ENCODE measurements around the gene GPT2.

GPT2 gene

DNA sequence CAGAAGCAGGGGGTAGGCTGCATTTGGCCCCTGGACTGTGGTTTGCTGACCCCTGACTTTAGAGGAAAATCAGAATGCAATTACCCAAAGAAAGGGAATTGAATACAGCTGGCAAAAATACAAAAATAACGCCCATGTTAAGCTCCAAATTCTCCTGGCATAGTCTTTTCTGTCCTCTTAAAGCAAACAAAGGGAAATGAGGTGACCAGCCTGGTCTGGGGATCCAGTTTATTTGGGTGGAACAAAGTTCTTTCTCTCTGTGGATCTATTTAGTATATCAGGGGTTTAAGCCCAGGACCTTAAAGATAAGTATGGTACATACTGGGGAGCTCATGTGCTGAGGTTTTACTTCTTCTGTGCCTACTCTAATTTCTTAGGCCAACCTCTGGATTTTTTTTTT lies 65.8 kb downstream of the GPT2 start:
- peaks cover 0 to 8% (median 0%) of the 10 kb centered on the region in 11 experiments; a peak in 2 of 22 replicates for H4K20me1 ChIP-seq
- no peaks in the 10 kb centered on the region for H3K9me3 ChIP-seq (replicated peaks in 1 of 11)
- peaks cover 8 to 18% (median 12%) of the 10 kb centered on the region in 11 experiments; a peak in 21 of 22 replicates for H3K36me3 ChIP-seq
- peaks cover 0 to 14% (median 3%) of the 10 kb centered on the region in 10 experiments; a peak in 8 of 20 replicates for H3K4me1 ChIP-seq
- TF ChIP-seq Cebpa-rat (IDR thresholded peaks at IDR 0.05): no peak
- H3K4me3 ChIP-seq: no peak overlapping the region
- H3K4me2 ChIP-seq: no peak overlapping the region
- H3K27me3 ChIP-seq: no peaks in the 10 kb centered on the region
- no peak overlapping the region for H3K9ac ChIP-seq
- H3K27ac ChIP-seq: no peak overlapping the region

DNA sequence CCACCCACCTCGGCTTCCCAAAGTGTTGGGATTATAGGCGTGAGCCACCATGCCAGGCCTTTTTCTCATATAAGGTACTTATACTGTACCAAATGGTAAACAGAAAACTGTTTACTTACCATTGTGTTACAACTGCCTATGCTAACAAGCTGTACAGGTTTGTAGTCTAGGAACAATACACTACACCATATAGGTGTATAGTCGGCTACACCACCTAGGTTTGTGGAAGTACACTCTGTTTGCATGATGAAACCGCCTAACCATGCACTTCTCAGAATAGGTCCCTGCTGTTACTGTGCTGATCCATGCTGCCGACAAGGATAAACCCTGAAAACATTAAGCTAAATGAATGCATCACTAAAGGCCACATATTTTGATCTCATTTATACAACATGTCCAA lies 70.4 kb downstream of the GPT2 start:
- TF ChIP-seq Cebpa-rat (IDR thresholded peaks at IDR 0.05): no peak
- H3K4me2 ChIP-seq: no peak overlapping the region

DNA sequence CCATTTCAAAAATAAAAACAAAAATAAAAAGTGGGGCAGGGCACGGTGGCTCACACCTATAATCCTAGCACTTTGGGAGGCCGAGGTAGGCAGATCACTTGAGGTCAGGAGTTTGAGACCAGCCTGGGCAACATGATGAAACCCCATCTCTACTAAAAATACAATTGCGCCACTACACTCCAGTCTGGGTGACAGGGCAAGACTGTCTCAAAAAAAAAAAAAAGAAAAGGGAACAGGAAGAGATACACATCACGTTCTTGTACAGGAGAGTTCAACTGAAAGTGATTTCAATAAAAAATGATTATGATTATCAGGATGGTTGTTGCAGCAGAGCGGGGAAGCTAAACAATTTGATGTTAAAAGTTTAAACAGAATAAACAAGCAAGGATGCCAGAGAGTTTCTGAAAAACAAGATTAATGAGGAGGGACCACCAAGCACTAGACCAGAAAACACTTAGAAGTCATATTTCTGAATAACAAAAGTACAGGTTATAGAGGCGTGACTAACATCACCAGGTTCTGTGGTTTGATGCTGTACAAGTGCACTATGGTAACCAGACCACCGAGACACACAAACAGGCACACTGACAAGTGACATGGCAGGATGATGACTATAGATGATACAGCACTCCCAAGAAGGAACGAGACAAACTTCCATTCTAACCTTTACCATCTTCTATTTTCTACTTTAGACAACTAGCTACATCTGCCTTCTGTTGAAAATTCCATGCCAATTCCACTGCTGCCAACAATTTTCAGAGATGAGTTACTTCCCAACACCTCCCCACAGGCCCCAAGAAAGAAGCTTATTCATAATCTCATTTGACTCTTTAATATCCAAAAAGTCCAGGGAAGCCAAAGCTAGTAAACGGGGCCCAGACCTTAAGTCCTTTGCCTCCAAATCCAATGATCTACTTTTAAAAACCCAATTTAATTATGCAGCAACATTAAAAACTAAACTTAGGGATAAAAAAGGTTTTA lies 77.5 kb downstream of the GPT2 start:
- H3K27ac ChIP-seq: peak overlapping the region in 9 of 11 experiments; percentile 21 to 74 (median 30); a peak in 15 of 22 replicates
- TF ChIP-seq Cebpa-rat (IDR thresholded peaks at IDR 0.05): 0 out of 22 replicates have a peak, but pooled peaks of 1 of the 11 experiments have one; percentile 35
- no peaks in the 10 kb centered on the region for H3K27me3 ChIP-seq
- peak overlapping the region in 3 of 11 experiments; percentile 16 to 53 (median 29); a peak in 6 of 22 replicates for H3K9ac ChIP-seq
- H3K9me3 ChIP-seq (replicated peaks in 1 of 11): no peaks in the 10 kb centered on the region
- no peak overlapping the region for H3K4me3 ChIP-seq
- peaks cover 98 to 100% (median 100%) of the 10 kb centered on the region in 11 experiments for H3K36me3 ChIP-seq
- H4K20me1 ChIP-seq: peaks cover 77 to 100% (median 97%) of the 10 kb centered on the region in 11 experiments; a peak in 21 of 22 replicates
- H3K4me1 ChIP-seq: peaks cover 0 to 35% (median 16%) of the 10 kb centered on the region in 10 experiments; a peak in 16 of 20 replicates
- peak overlapping the region in 6 of 11 experiments; percentile 7 to 55 (median 30); a peak in 10 of 22 replicates for H3K4me2 ChIP-seq

More for the DNA sequence above, 70.4 kb downstream of the GPT2 start:
- Histone ChIP-seq H3K27ac (no peak overlapping the region), H4K20me1 (peaks cover 13 to 47% (median 35%) of the 10 kb centered on the region in 11 experiments; a peak in 20 of 22 replicates), H3K9me3 (replicated peaks in 1 of 11) (no peaks in the 10 kb centered on the region), H3K4me1 (peaks cover 0 to 3% (median 0%) of the 10 kb centered on the region in 10 experiments; a peak in 2 of 20 replicates), H3K27me3 (no peaks in the 10 kb centered on the region), H3K4me3 (no peak overlapping the region), H3K36me3 (peaks cover 53 to 64% (median 58%) of the 10 kb centered on the region in 11 experiments), H3K9ac (no peak overlapping the region)

DNA sequence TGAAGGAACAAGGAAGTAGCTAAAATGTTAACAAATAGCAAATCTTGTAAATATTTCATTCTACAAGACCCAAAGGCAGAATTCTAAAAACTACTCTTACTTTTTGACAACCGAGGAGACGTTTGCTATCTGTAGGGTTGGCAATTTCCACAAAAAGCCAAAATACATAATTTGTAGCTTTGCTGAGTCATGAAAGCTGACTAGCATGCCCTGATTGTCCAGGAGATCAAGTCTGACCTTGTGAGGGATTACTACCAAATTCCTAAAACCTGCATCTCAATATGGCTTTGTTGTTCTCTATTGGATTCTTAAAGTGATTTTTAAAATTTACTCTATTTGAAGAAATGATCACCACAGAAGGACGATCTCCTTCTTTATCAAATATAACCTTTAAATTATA lies 78.5 kb downstream of the GPT2 start:
- peaks cover 0 to 35% (median 16%) of the 10 kb centered on the region in 10 experiments; a peak in 16 of 20 replicates for H3K4me1 ChIP-seq
- H3K27me3 ChIP-seq: no peaks in the 10 kb centered on the region
- no peak overlapping the region for H3K4me3 ChIP-seq
- peak overlapping the region in 6 of 11 experiments; percentile 8 to 74 (median 52); a peak in 8 of 22 replicates for H3K27ac ChIP-seq
- H4K20me1 ChIP-seq: peaks cover 77 to 100% (median 97%) of the 10 kb centered on the region in 11 experiments; a peak in 21 of 22 replicates
- H3K9ac ChIP-seq: 0 out of 22 replicates have a peak overlapping the region, but pooled peaks of 1 of the 11 experiments have one; percentile 29
- no peaks in the 10 kb centered on the region for H3K9me3 ChIP-seq (replicated peaks in 1 of 11)
- H3K4me2 ChIP-seq: peak overlapping the region in 3 of 11 experiments; percentile 26 to 55 (median 55); a peak in 4 of 22 replicates
- H3K36me3 ChIP-seq: peaks cover 98 to 100% (median 100%) of the 10 kb centered on the region in 11 experiments
- TF ChIP-seq Cebpa-rat (IDR thresholded peaks at IDR 0.05): no peak

DNA sequence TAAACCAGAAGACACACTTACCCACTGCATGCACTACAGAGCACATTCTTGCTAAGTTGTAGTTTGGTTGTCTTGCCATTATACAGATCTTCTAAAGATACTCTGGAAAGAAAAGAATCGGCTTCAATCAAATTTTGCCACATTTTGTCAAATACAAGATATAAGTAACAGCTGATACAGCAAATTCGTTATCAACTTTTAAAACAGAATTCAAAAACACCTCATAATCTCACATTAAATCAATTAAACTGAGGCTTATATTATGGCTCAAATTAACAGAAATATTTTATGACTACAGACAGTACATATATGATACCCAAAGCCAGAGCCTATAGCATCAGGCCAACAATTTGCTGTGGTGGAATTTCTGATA lies 83.9 kb downstream of the GPT2 start:
- no peaks in the 10 kb centered on the region for H3K27me3 ChIP-seq
- peaks cover 84 to 100% (median 99%) of the 10 kb centered on the region in 11 experiments for H4K20me1 ChIP-seq
- H3K9me3 ChIP-seq (replicated peaks in 1 of 11): no peaks in the 10 kb centered on the region
- peaks cover 82 to 94% (median 90%) of the 10 kb centered on the region in 11 experiments for H3K36me3 ChIP-seq
- no peak overlapping the region for H3K9ac ChIP-seq
- H3K4me3 ChIP-seq: no peak overlapping the region
- H3K4me1 ChIP-seq: peaks cover 13 to 38% (median 22%) of the 10 kb centered on the region in 10 experiments
- H3K4me2 ChIP-seq: no peak overlapping the region
- no peak overlapping the region for H3K27ac ChIP-seq
- TF ChIP-seq Cebpa-rat (IDR thresholded peaks at IDR 0.05): no peak

DNA sequence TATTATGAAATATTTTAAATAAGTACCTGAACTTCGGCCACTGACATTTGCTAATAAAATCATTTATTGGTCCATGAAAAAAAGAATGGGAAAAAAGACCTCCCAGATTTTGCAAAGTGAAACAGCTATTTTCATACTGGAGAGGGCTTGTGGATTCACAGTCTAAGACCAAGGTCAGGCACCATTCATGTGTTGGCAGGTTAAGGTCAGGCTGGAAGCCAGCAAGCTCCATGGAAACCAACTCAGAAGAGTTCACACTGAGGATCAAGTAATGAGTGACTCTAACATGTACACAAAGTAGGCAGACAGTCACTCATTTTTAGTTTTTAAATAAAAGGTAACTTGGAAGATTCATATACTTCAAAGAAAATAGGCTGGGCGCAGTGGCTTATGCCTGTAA lies 85.9 kb downstream of the GPT2 start:
- TF ChIP-seq Cebpa-rat (IDR thresholded peaks at IDR 0.05): no peak
- Histone ChIP-seq H3K27ac (no peak overlapping the region), H3K4me1 (peaks cover 21 to 40% (median 32%) of the 10 kb centered on the region in 10 experiments), H3K4me3 (no peak overlapping the region), H3K4me2 (peak overlapping the region in 10 of 11 experiments; percentile 13 to 52 (median 24); a peak in 14 of 22 replicates), H3K36me3 (peaks cover 62 to 74% (median 70%) of the 10 kb centered on the region in 11 experiments), H3K27me3 (no peaks in the 10 kb centered on the region), H4K20me1 (peaks cover 68 to 82% (median 80%) of the 10 kb centered on the region in 11 experiments), H3K9ac (peak overlapping the region in 2 of 11 experiments; percentile 4 to 19; a peak in 1 of 22 replicates), H3K9me3 (replicated peaks in 1 of 11) (no peaks in the 10 kb centered on the region)

DNA sequence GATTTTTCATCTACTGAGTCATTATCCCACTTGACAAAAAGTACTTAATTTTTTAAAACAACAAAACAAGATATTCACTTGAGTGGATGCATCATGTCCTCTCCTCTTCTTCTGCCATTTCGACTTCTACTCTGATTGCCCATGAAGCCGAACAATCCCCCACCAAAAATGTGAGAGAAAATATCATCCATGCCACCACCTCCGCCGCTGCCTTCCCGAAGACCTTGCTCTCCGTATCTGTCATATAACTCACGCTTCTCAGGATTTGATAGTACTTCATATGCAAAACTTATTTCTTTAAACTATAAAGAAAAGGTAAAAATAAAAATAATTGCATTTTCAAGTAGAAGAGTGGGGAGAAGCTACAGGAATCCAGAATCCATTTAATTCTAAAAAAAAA lies 87.1 kb downstream of the GPT2 start:
- H3K27me3 ChIP-seq: no peaks in the 10 kb centered on the region
- H3K4me1 ChIP-seq: peaks cover 21 to 40% (median 32%) of the 10 kb centered on the region in 10 experiments
- H4K20me1 ChIP-seq: peaks cover 58 to 71% (median 69%) of the 10 kb centered on the region in 11 experiments
- no peaks in the 10 kb centered on the region for H3K9me3 ChIP-seq (replicated peaks in 1 of 11)
- H3K9ac ChIP-seq: peak overlapping the region in 3 of 11 experiments; percentile 97 to 99 (median 99); a peak in 3 of 22 replicates
- peak overlapping the region in 3 of 10 experiments; percentile 89 to 93 (median 91); a peak in 6 of 20 replicates for H3K4me3 ChIP-seq
- peaks cover 50 to 62% (median 58%) of the 10 kb centered on the region in 11 experiments for H3K36me3 ChIP-seq
- no peak overlapping the region for H3K27ac ChIP-seq
- H3K4me2 ChIP-seq: peak overlapping the region in 10 of 11 experiments; percentile 80 to 98 (median 93); a peak in 16 of 22 replicates
- no peak for TF ChIP-seq Cebpa-rat (IDR thresholded peaks at IDR 0.05)

DNA sequence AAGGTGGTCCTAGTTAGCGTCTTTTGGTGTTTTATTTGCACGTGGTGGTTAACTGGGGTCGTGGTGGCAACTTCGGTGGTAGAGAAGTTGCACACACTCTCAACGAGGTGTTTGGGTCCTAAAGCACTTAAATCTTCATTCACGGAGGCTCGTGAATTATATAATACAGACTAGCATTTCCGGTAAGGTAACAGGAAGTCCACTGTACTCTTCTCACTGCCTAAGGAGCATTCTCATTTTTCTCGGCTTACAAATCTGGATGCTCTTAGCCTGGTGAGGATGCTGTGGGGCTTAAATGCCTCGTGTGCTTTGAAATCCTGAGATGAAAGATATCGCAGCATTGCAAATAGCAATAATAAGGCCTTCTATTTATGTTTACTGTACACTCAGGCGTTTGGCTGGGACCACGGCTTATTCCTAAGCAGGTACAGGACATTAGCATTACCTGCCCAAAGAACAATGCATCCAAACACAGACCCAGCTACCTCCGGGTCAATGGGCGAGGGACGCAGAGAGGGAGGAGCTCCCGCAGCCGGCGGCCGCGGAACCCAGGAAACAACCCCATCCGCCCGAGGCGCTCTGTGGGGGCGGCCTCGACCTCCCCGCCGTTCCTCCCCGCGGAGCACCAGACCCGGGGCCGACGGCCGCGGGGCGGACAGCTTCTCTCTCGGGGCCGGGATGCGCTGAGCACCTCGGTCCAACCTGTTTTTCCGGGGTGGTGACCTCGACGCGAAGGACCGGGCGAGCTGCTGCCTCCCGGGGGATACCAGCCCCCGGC lies 88.5 kb downstream of the GPT2 start:
- H3K9me3 ChIP-seq (replicated peaks in 1 of 11): no peaks in the 10 kb centered on the region
- peaks cover 37 to 48% (median 44%) of the 10 kb centered on the region in 11 experiments for H3K36me3 ChIP-seq
- peak overlapping the region; percentile 95 to 99 (median 97) for H3K27ac ChIP-seq
- TF ChIP-seq Cebpa-rat (IDR thresholded peaks at IDR 0.05): no peak
- peaks cover 21 to 40% (median 32%) of the 10 kb centered on the region in 10 experiments for H3K4me1 ChIP-seq
- peak overlapping the region; percentile 97 to 99 (median 98) for H3K9ac ChIP-seq
- no peaks in the 10 kb centered on the region for H3K27me3 ChIP-seq
- H3K4me3 ChIP-seq: peak overlapping the region; percentile 81 to 98 (median 92)
- peaks cover 49 to 57% (median 56%) of the 10 kb centered on the region in 11 experiments for H4K20me1 ChIP-seq
- H3K4me2 ChIP-seq: peak overlapping the region; percentile 80 to 98 (median 92)

All from BLaER1 treated with 17β-estradiol and CSF1 and Interleukin-3, amounts not matched to agents 10 nM and 100 nM (cell line).